Caki2 (cell line): Measurements from ENCODE around the gene RBM39. TPM values are rescaled to one million over a fixed set of nuclear protein-coding genes. Genes with fewer than 3 reads are reported as not detected.
"Not testable (repeated sequence)": the region's sequence is repeated elsewhere in the genome, so short reads cannot be mapped to it uniquely, and the experiment has no call there.

ENCODE experiments used
- DNase-seq: peaks from one replicate; pipeline ENCODE4 v3.0.0-alpha.2; 2015; ENCODE audit warnings: low read depth
- in situ Hi-C: cut with HindIII; loops from 2 replicates; pipeline ENCODE4 v1.10.0; 2016; ENCODE audit warnings: low sequenced_read_pairs, low pct_unique_long_range_greater_than_20kb, mixed read lengths
- total RNA-seq: library from RNA; depleted of rRNA; stranded (reverse); fragments of >200 nt; shearing (Covaris generic); gene quantifications from 2 replicates; pipeline ENCODE4 v1.2.3, GENCODE V29; 2014; ENCODE audit warnings: low replicate concordance; rRNA removed

RBM39 gene
- 129 and 143 TPM in 2 replicates for total RNA-seq

DNA sequence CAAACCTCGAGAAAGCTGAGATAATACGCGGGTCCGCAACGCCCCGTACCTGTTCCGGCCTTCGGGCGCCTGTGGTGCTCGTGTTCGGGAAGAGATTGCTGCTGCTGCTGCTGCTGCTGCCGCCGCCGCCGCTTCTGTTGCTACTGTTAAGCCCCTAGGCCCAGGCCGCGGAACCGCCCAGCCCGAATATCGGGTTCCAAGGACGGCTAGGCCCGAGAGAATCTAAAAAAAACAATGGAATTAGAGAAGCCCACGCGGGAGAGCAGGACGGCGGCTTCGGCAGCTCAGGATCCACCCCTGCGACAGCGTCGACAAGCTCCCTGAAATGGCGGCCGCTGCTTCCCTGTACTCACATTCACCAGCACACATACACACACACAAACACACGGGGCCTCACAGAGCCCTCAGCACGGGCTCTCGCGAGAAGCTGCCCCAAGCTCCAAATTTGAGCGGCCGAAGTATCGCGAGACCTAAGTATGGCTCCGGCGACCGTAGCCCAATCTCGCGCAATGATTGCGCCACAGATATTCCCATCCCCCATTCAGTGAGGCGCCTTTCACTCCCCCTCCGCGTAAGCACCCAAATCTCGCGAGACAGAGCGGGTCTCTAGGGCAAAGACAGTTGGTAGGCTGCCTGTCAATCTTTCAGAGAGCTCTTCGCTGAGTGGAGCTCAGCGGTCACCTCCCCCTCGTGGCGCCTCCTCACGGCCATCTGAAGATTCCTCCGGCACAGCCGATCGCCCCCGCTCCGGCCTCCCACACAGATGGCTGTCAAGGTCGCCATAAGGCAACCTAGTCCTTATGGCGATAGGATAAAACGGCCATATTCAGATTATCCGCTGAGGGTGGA lies at the start of gene RBM39:
Gene RBM39, minus strand, starts transcription at position 369 of the 849 bp plus-strand sequence. CDS start 1,386 bp downstream, outside the sequence.
- in situ Hi-C loops, result no loop called here
- DNase-seq, result peak; percentile 100

DNA sequence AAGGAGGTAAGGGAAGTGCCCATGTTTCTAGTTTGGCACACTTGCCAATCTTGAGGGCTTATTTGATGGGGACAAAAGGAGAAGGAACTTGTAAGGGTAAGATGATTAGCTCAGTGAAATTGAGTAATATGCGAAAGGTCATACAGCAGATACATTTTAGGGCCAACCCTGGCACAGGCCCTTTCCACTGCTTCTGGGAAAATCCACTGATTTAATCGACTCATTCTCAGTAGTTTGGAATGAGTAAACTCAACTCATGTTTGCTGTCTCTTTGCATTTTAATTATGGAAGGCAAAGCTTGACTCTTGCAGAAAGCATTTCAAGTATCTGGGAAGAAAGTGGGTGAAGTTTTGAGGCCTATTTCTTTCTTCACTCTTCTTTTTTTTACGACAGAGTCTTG lies 49.8 kb upstream of the RBM39 start:
- in situ Hi-C loops, result no loop called here
- DNase-seq, result peak; percentile 22

DNA sequence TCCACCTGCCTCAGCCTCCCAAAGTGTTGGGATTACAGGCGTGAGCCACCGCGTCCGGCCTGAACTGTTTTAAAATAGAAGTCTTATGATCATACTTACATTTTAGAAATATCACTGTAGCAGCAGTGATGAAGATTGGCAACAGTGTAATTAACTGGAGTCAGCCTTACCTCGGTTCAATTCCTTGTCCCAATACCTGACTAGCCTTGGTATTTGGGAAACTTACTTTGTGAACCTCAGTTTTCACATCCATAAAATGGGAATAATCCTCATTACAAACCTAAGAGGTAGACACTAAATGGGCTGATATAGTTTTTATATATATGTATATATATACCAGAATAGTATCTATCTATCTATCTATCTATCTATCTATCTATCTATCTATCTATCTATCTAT lies 49.0 kb upstream of the RBM39 start:
- DNase-seq, result no peak
- in situ Hi-C loops, result no loop called here

DNA sequence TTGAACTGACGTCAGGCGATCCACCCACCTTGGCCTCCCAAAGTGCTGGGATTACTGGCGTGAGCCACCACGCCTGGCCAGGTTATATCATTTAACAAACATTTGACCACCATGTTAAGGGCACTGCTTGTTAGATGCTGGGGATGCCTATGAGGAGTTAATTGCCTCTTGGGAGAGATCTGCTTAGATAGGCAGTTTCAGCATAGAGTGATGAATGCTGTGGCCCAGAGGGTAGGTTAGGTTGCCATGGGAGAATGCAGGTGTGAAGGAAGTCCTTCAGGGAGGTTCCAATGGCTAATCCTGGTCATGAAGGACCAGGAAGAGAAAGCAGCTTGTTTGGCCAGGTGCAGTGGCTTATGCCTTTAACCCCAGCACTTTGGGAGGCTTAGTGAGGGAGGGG lies 46.7 kb upstream of the RBM39 start:
- in situ Hi-C loops, result no loop called here
- no peak for DNase-seq

DNA sequence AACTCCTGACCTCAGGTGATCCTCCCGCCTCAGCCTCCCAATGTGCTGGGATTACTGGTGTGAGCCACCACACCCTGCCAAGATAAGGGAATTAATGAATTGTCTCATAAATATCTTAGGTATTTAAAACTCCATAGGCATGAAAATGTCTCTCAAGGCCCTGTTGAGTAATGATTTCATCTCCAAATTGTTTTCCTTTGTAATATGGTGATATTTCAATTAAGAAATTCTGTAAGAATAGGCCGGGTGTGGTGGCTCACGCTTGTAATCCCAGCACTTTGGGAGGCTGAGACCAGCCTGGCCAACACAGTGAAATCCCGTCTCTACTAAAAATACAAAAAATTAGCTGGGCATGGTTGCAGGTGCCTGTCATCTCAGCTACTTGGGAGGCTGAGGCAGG lies 43.5 kb upstream of the RBM39 start:
- DNase-seq, in situ Hi-C loops: not testable (repeated sequence)

DNA sequence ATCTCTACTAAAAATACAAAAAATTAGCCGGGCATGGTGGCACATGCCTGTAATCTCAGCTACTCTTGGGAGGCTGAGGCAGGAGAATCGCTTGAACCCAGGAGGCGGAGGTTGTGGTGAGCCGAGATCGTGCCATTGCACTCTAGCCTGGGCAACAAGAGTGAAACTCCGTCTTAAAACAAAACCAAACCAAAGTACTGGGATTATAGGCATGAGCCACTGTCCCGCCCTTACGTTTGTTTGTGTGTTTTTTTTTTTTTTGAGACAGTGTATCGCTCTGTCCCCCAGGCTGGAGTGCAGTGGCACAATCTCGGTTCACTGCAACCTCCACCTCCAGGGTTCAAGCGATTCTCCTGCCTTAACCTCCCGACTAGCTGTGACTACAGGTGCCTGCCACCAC lies 41.8 kb upstream of the RBM39 start:
- in situ Hi-C loops, result not testable (repeated sequence)

DNA sequence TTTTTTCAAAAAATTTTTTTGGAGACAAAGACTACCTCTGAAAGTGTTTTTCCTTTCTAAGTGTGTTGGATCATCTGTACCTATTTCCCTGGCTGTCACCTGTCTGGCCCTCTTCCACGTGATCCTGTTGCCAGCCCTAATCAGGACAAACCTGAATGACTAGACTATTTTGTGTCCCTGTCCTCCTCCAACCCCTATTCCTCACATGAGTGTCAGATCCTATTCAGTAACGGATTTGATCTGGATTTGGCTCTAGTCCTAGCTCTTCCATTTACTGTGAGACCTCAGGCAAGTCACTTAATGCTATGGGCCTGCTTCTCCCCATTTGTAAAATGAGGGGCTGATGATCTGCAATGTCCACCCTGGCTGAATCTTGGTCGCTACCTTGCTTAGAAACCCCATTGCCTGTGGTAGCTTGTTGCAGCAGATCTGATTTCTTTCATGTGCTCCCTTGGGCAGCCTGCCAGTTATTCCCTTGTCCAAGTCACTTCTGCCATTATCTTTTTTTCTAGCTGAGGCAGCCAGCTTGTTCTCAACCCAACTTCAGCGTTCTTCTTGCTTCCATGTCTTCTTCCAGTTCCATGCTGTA lies 34.5 kb upstream of the RBM39 start:
- DNase-seq, result no peak
- in situ Hi-C loops, result loop anchor here (10.0 kb wide), 2 partner anchors 88 to 168 kb away; no protein-coding TSS in a partner anchor

More for the DNA sequence above, 41.8 kb upstream of the RBM39 start:
- DNase-seq, result not testable (repeated sequence)

DNA sequence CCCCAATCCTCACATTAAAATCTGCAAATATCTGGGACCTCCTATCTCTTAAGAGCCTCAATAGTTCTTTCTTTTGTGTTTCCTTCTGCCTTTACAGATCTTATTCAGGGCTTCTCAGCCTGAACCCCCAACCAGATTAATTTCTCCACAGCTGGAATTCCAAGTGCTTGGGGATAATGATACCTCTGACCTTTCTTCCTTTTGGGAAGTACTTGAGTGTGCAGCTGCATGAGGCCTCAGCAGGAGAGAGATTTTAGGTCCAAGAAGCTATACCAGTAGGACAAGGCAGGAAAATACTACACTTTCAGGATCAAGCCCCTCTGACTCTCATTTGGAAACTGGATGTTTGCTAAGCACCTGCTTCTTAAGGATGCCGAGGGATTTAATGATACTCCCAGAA lies 32.3 kb upstream of the RBM39 start:
- in situ Hi-C loops, result loop anchor here (10.0 kb wide), 2 partner anchors 90 to 170 kb away; no protein-coding TSS in a partner anchor

DNA sequence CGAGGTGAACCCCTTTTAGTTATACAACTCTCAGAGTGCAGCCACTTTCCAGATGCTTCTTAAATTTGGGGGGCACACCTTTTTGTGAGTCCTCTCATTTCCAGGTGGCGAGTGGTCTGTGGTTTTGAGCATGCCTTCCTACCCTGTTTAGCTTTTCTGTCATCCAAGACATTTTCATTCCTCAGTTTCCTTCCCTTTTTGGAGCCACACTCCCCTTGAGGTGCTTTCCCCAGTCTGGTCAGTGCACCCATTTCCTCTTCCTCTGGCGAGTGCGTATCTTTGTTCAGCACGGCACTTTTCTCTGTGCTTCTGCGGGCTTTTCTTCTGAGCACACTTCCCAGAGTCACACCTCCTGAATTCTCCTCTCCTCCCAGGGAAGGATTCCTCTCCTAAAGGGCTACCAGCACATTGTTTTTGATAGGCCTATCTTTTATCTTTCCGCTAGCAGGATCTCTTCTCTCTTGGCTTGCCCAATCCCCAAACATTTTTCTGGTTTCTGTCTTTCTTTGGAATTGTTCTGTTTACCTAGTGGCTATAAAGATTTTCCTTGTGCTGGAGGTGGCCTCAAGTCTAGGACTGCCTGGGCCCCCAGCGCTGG lies 31.2 kb upstream of the RBM39 start:
- no peak for DNase-seq
- in situ Hi-C loops, result loop anchor here (10.0 kb wide), 2 partner anchors 92 to 172 kb away; no protein-coding TSS in a partner anchor

More for the DNA sequence above, 32.3 kb upstream of the RBM39 start:
- no peak for DNase-seq

DNA sequence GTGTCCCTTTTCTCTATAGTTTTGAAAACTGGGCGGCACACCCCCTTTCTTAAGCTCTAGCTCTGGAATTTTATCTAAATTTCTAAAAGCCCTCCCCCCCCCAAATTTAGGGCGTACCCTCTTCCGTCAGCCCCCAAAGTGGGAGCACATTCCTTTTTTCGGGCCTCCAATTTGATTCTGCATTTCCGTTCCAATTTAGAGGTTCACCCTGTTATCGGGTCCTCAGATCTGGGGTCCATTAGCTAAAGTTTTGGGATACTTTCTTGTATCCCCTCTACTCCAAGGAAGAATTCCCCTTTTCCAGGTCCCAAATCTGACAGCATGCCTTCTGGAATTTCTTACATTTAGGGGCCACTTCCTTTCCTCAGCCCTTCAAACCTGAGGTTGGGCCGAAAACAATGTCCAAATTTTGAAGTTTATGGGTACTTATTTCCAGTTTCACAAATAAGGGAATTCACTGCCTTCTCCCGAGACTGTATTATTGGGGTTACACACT lies 30.6 kb upstream of the RBM39 start:
- DNase-seq, result no peak
- in situ Hi-C loops, result loop anchor here (10.0 kb wide), 2 partner anchors 92 to 172 kb away; no protein-coding TSS in a partner anchor

DNA sequence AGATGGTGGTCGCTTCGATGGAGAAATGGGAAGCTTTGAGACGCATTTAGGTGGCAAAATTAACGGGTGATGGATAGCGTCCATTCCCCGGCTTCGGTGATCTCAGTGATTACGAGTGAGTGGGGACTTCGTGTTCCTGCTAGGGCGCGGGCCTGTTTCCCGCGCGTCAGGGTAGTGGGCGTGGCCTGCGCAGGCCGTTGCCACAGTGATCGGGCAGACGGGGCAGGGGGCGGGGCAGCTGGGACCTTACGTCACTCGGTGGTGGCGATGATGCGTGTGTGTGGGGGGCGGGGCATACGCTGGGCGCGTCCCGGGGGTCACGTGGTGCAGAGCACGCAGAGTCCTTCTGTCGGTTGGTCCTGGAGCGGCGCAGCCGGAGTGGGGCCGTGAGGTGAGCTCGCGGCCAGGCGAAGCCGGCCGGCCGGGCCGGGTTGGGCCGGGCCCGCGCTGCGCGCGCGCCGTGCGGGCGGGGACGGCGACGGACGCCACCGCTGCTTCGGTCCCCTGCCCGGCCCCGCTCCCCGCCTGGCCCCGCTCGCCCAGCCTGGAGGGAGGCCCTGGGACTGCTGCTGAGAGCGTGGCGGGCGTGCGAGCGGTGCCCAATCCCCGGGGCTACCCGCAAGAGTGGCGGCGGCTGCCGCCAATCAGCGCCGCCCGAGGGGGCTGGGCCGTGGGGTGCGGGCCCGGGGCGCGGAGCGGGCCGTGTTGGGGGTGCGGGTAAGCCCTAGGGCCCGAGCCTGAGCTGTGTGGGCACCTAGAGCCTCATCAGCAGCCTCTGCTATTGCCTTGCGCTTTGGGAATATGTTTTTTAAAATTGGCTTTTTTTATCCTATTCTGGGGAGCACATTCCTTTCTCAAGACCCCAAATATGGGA lies 29.9 kb upstream of the RBM39 start, which contains the start of gene PHF20:
Gene PHF20, plus strand, starts transcription at position 327 of the 874 bp plus-strand sequence. CDS start 29,508 bp downstream, outside the sequence.
- DNase-seq, result peak; percentile 88
- in situ Hi-C loops, result loop anchor here (10.0 kb wide), 2 partner anchors 93 to 173 kb away; no protein-coding TSS in a partner anchor

DNA sequence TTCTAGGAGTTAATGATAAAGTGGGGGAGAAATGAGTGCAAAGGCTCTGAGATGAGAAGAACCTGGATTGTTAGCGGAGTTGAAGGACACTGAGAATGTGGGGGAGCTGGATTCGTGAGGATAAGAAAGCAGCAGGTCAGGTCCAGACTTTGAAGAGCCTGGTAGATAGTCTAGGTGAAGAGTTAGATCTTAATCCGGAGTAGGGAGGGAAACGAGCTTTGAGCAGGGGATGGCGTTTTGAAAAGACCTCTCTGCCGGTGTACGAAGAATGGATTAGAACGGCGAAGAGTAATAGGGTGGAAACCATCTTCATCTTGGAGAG lies 29.3 kb upstream of the RBM39 start:
- DNase-seq, result no peak
- in situ Hi-C loops, result loop anchor here (10.0 kb wide), 2 partner anchors 93 to 173 kb away; no protein-coding TSS in a partner anchor

DNA sequence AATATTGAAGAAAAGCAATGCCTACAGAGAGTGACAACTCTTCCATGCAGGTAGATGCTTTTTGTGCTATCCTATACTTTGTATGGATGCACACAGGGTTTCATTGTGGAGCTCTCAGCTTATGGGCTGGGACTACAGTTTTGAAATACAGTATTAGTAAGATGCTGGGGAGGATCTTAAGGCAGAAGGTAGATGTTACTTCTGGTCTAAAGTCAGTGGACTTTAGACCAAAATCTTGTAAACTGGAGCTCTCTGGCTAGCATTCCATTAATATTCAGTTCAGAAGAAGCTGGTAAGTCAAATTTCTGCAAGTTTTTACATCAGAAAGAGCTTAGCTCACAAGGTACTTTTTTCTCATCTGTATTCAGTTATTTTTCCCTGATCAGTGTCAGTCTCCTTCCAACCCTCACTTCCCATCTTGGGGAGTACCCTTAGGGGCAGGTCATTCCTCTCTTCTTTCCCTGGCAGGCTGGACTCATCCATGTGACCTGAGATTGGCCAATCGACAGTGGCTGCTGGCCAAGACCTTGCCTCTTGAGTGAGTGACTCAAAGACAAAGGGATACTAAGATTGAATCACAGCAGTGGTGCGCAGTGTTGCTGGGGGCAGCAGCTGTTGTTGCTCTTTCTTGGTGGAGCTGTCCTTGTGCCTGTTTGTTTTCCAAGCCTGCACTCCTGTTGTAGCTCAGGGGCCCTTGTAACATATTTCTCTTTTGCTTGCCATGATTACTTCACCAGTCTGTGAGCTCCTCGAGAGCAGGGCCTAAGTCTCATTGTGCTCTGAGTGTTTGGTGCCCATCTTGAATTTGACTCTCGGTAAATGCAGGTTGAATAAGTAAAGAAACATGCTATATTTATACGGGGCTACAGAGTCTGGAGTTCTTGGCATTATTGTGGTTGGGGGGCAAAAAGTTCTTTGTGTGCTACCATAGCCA lies 26.9 kb upstream of the RBM39 start:
- in situ Hi-C loops, result no loop called here
- peak; percentile 92 for DNase-seq

DNA sequence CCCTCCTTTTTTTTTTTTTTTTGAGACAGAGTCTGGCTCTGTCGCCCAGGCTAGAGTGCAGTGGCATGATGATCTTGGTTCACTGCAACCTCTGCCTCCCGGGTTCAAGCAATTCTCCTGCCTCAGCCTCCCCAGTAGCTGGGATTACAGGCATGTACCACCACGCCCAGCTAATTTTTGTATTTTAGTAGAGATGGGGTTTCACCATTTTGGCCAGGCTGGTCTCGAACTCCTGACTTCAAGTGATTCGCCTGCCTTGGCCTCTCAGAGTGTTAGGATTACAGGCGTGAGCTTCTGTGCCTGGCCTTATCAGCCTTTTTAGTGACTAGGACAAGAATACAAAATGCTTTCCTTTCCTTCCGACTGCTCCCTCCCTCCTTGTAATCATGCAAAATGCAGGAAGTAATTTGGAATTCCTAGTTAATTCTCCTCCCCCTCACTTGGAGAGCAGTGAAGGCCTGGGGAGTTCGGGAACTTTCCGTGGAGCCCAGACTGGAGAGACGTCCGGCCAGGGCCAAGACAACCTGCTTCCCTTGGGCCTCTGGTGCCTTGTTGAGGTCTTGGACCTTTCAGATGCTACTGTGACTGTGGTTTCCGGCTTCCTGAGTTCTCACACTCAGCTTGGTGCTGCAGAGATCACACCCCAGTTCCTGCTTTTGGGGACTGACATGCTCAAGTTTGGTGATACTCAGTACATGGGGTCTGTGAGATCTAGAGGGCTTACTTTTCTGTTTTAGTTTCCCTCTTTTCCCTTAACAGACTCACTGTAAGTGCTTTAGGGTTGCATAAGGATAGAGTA lies 25.8 kb upstream of the RBM39 start:
- no peak for DNase-seq
- in situ Hi-C loops, result no loop called here

DNA sequence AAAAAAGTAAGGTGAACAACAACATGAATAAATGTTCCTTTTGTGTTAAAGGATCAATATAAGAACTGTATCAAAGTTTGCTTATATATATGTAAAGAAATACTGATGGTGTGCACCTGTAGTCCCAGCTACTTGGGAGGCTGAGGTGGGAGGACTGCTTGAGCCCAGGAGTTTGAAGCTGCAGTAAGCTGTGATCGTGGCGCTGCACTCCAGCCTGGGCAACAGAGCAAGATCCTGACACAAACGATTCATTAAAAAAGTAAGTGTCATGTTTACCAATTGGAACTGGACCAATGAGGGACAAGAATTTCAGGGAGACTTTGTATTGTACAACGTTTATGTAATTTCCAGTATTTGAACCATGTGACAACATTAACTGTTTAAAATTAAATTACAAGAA lies 24.8 kb upstream of the RBM39 start:
- in situ Hi-C loops, result no loop called here
- DNase-seq, result no peak

DNA sequence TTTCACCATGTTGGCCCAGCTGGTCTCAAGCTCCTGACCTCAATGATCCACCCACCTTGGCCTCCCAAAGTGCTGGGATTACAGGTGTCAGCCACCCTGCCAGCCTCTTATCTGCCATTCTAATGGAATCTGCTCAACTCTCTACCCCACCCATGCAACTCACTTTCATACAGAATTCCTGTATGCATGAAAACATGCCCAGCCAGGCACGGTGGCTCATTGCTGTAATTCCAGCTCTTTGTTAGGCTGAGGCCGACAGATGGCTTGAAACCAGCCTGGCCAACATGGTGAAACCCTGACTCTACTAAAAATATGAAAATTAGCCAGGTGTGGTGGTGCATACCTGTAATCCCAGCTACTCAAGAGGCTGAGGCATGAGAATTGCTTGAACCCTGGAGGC lies 22.9 kb upstream of the RBM39 start:
- in situ Hi-C loops, DNase-seq: not testable (repeated sequence)
